ENCODE results near the gene VWA5A. TPM values are rescaled to one million over a fixed set of nuclear protein-coding genes. Genes with fewer than 3 reads are reported as not detected.

VWA5A gene
- total and polyA plus RNA-seq, 10 of the 15 experiments (the other 5 are each of a cell fraction or from before 2014, with no cell fraction given), result 0.45 to 1.6 (median 1.0) TPM

GRCh38 chr11:124093330-124093729 is 21.9 kb upstream of the VWA5A start:
- Histone ChIP-seq H3K4me3 (no peak overlapping the region), H3K4me2 (ENCODE audit: control insufficient read depth, insufficient read depth) (no peak overlapping the region), H3K27me3 (replicated peaks in 1 of 2; ENCODE audit: control insufficient read depth in 2 of 2, insufficient read depth in 2 of 2, low read length in 1 of 2) (no peaks in the 10 kb centered on the region; a peak in 1 of 4 replicates), H3K36me3 (ENCODE audit: control insufficient read depth in 2 of 2, insufficient read depth in 2 of 2, low read length in 1 of 2) (no peaks in the 10 kb centered on the region), H3K9ac (ENCODE audit: control insufficient read depth, insufficient read depth, low read length) (no peak overlapping the region), H3K79me2 (ENCODE audit: control insufficient read depth, insufficient read depth, low read length) (no peaks in the 10 kb centered on the region), H3K4me1 (ENCODE audit: control insufficient read depth, insufficient read depth, low read length) (no peaks in the 10 kb centered on the region), H2AFZ (ENCODE audit: control insufficient read depth, low read depth, low read length) (no peak overlapping the region), H3K9me3 (replicated peaks; ENCODE audit: control insufficient read depth, insufficient read depth, low read length) (no peaks in the 10 kb centered on the region), H3K27ac (ENCODE audit: control insufficient read depth, insufficient read depth) (no peak overlapping the region), H4K20me1 (ENCODE audit: control insufficient read depth, insufficient read depth) (no peaks in the 10 kb centered on the region)
- ATAC-seq, result no peak
- BruUV-seq (replicated peaks), result no TSS peak
- ChIA-PET CTCF (no interaction called here), RAD21 (ENCODE audit: unreplicated experiment) (no interaction called here), SMC1A (ENCODE audit: uncharacterized antibody, unreplicated experiment) (no interaction called here), POLR2A (no interaction called here)
- FAIRE-seq, result no peak
- in situ Hi-C loops (cut with MboI), result no loop called here
- DNase-seq (ENCODE audit: low read depth, low spot score), result no peak
- TF ChIP-seq POLR2AphosphoS2 (IDR thresholded peaks at IDR 0.05; ENCODE audit: low read depth, low read length), result no peak
- no peak for TF ChIP-seq MYC (IDR thresholded peaks at IDR 0.05; ENCODE audit: insufficient read depth, insufficient read length, insufficient replicate concordance, low read length, severe bottlenecking)
- no peak for TF ChIP-seq STAT1 (conservative IDR thresholded peaks at IDR 0.05)
- TF ChIP-seq MYB (IDR thresholded peaks at IDR 0.05; ENCODE audit: borderline replicate concordance, low read depth, low read length), result no peak
- TF ChIP-seq MEF2A (IDR thresholded peaks at IDR 0.05; ENCODE audit: insufficient read depth, low read depth, low read length), result no peak
- no peak for TF ChIP-seq RAD21 (IDR thresholded peaks at IDR 0.05; ENCODE audit: insufficient read depth, low read depth, low read length)
- 34% methylated on average over 2 of the region's 2 CpGs for WGBS (ENCODE audit: insufficient coverage, insufficient replicate concordance, low lambda C conversion rate, missing lambda C conversion rate)
- intact Hi-C loops (cut with micrococcal nuclease; ENCODE audit: unreplicated experiment), result no loop called here

DNA sequence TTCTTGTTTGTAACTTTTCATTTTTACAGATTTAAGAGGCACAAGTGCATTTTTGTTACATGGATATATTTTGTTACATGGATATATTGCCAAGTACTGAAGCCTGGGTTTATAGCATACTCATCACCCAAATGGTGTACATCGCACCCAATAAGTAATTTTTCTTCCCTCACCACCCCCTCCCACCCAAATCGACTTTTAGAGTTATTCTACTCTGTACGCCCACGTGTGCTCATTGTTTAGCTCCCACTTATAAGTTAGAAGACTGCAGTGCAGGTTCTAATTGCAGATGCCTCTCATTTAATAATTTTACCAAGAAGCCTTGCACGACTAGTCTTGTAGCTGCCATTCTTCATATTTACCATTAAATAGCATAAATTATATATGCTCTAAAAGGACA is 20.5 kb upstream of the VWA5A start:
- in situ Hi-C loops (cut with MboI) (no loop called here), intact Hi-C loops (cut with micrococcal nuclease; ENCODE audit: unreplicated experiment) (no loop called here)
- H2AFZ ChIP-seq (ENCODE audit: control insufficient read depth, low read depth, low read length), result no peak overlapping the region
- no peak for DNase-seq (ENCODE audit: low read depth, low spot score)
- CTCF ChIA-PET, result no interaction called here
- no peak for ATAC-seq
- SMC1A ChIA-PET (ENCODE audit: uncharacterized antibody, unreplicated experiment), result no interaction called here
- no peak overlapping the region for H3K9ac ChIP-seq (ENCODE audit: control insufficient read depth, insufficient read depth, low read length)
- WGBS (ENCODE audit: insufficient coverage, insufficient replicate concordance, low lambda C conversion rate, missing lambda C conversion rate), result 14% methylated on average over 5 of the region's 5 CpGs
- no peaks in the 10 kb centered on the region for H3K36me3 ChIP-seq (ENCODE audit: control insufficient read depth in 2 of 2, insufficient read depth in 2 of 2, low read length in 1 of 2)
- H3K79me2 ChIP-seq (ENCODE audit: control insufficient read depth, insufficient read depth, low read length), result no peaks in the 10 kb centered on the region
- no peaks in the 10 kb centered on the region; a peak in 2 of 4 replicates for H3K27me3 ChIP-seq (replicated peaks in 1 of 2; ENCODE audit: control insufficient read depth in 2 of 2, insufficient read depth in 2 of 2, low read length in 1 of 2)
- RAD21 ChIA-PET (ENCODE audit: unreplicated experiment), result no interaction called here
- no peak for FAIRE-seq
- no peaks in the 10 kb centered on the region for H3K9me3 ChIP-seq (replicated peaks; ENCODE audit: control insufficient read depth, insufficient read depth, low read length)
- no peaks in the 10 kb centered on the region for H4K20me1 ChIP-seq (ENCODE audit: control insufficient read depth, insufficient read depth)
- no peaks in the 10 kb centered on the region for H3K4me1 ChIP-seq (ENCODE audit: control insufficient read depth, insufficient read depth, low read length)
- BruUV-seq (replicated peaks), result no TSS peak
- no peak overlapping the region for H3K4me3 ChIP-seq
- POLR2A ChIA-PET, result no interaction called here
- H3K27ac ChIP-seq (ENCODE audit: control insufficient read depth, insufficient read depth), result no peak overlapping the region
- H3K4me2 ChIP-seq (ENCODE audit: control insufficient read depth, insufficient read depth), result no peak overlapping the region
- TF ChIP-seq YY1 (IDR thresholded peaks at IDR 0.05; ENCODE audit: low read depth, low read length) (no peak), MTA3 (IDR thresholded peaks at IDR 0.05; ENCODE audit: borderline replicate concordance, low read length) (no peak), SUPT20H (IDR thresholded peaks at IDR 0.05; ENCODE audit: borderline replicate concordance, control insufficient read depth, low read depth, low read length) (no peak), SPI1 (IDR thresholded peaks at IDR 0.05; ENCODE audit: borderline replicate concordance, insufficient read depth, low read depth, low read length) (no peak), HCFC1 (IDR thresholded peaks at IDR 0.05; ENCODE audit: low read length) (no peak), ZNF622 (IDR thresholded peaks at IDR 0.05) (no peak), TCF12 (IDR thresholded peaks at IDR 0.05; ENCODE audit: low read depth, low read length) (no peak), NR2C1 (IDR thresholded peaks at IDR 0.05) (no peak), CBFB (IDR thresholded peaks at IDR 0.05; ENCODE audit: low read depth) (no peak), MYB (IDR thresholded peaks at IDR 0.05; ENCODE audit: borderline replicate concordance, low read depth, low read length) (no peak), BMI1 (IDR thresholded peaks at IDR 0.05; ENCODE audit: borderline replicate concordance) (no peak), SKIL (IDR thresholded peaks at IDR 0.05; ENCODE audit: low read depth, poor library complexity, severe bottlenecking) (no peak), RB1 (IDR thresholded peaks at IDR 0.05; ENCODE audit: borderline replicate concordance) (no peak)
